ENCODE data around the gene CROCC2. TPM values are rescaled to one million over a fixed set of nuclear protein-coding genes. Genes with fewer than 3 reads are reported as not detected.

Gene CROCC2
- total and polyA plus RNA-seq, 4 donors = 1.3 to 17.4 (median 4.4) TPM

DNA sequence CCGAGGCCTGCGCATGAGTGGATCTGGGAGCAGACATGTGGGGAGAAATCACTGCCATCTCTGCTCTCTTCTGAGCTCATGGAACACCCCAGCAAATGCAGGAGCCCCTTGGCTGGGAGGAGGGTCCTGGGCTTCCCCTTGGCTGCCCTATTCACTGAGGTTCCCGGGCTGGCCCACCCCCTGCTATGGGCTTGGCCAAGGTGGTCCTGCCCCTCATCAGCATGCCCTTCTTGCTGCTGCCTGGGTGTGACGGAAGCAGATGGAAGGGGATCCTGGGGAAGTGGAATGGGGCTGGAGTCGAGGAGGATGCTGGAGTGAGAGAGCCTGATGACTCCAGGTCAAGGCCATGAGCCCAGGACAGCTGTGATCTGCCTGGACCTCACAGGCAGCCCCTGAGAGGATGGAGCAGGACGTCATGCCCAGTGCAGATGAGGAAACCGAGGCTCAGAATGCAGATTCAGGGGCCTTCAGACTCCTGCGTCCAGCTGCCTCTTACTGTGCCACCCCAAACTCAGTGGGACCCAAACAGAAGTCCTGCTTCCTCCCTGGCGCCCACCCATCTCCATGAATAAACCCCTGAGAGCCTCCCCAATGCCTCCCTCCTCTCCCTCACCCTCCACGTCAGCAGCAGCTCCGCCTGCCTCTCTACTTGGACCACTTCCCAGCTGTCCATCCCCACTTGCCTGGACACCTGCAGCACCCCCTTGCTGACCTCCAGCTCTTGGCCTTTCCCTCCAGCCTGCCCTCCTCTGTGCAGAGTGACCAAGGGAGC lies 96.3 kb downstream of the CROCC2 start:
- Histone ChIP-seq H3K27me3 (ENCODE audit: control insufficient read depth in 3 of 3, insufficient read depth in 3 of 3, low read length in 2 of 3) (no peaks in the 10 kb centered on the region), H3K36me3 (ENCODE audit: control insufficient read depth in 4 of 4, insufficient read depth in 4 of 4, low read length in 4 of 4) (peaks cover 0 to 40% (median 18%) of the 10 kb centered on the region in 4 donors), H3K27ac (ENCODE audit: low read depth in 1 of 2, low read length in 1 of 2) (no peak overlapping the region), H3K4me1 (ENCODE audit: control insufficient read depth in 5 of 5, insufficient read depth in 5 of 5, low read length in 5 of 5) (peaks cover 0 to 33% (median 27%) of the 10 kb centered on the region in 5 donors), H3K9me3 (ENCODE audit: control insufficient read depth in 4 of 4, insufficient read depth in 3 of 4, low read length in 3 of 4) (peaks cover 2 to 23% (median 10%) of the 10 kb centered on the region in 4 donors), H3K9ac (ENCODE audit: insufficient read depth in 1 of 2, low read length in 2 of 2) (no peak overlapping the region), H3K4me3 (no peak overlapping the region)
- DNase-seq (peak in 1 of 3 donors; percentile 10), ATAC-seq (ENCODE audit: insufficient read depth, low FRiP score) (no peak)
- TF ChIP-seq, protein P1, sequence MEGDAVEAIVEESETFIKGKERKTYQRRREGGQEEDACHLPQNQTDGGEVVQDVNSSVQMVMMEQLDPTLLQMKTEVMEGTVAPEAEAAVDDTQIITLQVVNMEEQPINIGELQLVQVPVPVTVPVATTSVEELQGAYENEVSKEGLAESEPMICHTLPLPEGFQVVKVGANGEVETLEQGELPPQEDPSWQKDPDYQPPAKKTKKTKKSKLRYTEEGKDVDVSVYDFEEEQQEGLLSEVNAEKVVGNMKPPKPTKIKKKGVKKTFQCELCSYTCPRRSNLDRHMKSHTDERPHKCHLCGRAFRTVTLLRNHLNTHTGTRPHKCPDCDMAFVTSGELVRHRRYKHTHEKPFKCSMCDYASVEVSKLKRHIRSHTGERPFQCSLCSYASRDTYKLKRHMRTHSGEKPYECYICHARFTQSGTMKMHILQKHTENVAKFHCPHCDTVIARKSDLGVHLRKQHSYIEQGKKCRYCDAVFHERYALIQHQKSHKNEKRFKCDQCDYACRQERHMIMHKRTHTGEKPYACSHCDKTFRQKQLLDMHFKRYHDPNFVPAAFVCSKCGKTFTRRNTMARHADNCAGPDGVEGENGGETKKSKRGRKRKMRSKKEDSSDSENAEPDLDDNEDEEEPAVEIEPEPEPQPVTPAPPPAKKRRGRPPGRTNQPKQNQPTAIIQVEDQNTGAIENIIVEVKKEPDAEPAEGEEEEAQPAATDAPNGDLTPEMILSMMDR (IDR thresholded peaks at IDR 0.05; ENCODE audit: control extremely low read depth, extremely low read depth) = no peak
- 85 to 88% methylated on average over 11 of the region's 11 CpGs for WGBS, 2 donors

DNA sequence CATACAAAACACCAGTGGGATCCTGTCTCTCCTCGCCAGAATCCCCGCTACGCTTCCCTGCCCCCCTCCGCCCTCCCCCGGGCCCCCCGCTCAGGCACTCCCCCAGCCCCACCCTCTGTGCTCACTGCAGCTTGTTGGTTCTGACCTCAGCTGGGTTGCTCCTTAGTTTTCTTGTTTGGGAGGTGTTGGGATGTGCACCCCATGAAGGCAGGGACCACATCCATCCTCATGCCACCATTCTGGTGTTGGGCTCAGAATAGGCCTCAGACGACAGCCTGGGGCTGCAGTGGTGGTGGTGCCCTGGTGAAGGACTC lies 96.9 kb downstream of the CROCC2 start:
- DNase-seq = peak in 1 of 3 donors; percentile 10
- WGBS, 2 donors = 93 to 98% methylated on average over 7 of the region's 7 CpGs
- H3K9ac ChIP-seq (ENCODE audit: insufficient read depth in 1 of 2, low read length in 2 of 2) = no peak overlapping the region

DNA sequence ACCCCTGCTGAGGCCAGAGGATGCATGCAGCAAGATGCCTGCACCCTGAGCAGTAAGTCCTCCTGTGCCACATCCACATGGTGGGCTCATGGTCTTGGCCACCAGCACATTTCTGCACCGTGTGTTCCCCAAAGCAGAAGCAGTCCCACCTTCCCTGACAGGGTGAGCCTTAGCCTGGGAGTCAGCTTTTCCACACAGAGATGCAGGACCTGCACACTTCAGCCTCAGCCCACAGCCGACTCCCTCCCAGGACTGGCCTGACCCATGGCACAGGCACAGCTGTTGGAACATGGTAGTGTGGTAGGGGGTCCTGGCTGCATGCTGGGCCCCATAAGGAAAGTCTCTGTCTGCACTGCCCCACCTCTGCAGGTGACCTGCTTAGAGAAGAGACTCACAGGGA lies 97.2 kb downstream of the CROCC2 start:
- 99 to 100% methylated on average over 2 of the region's 2 CpGs for whole genome bisulfite sequencing, 2 donors
- Histone ChIP-seq H3K9ac (ENCODE audit: insufficient read depth in 1 of 2, low read length in 2 of 2) (no peak overlapping the region), H3K27ac (ENCODE audit: low read depth in 1 of 2, low read length in 1 of 2) (no peak overlapping the region), H3K4me3 (no peak overlapping the region), H3K36me3 (ENCODE audit: control insufficient read depth in 4 of 4, insufficient read depth in 4 of 4, low read length in 4 of 4) (peaks cover 0 to 40% (median 18%) of the 10 kb centered on the region in 4 donors), H3K4me1 (ENCODE audit: control insufficient read depth in 5 of 5, insufficient read depth in 5 of 5, low read length in 5 of 5) (peaks cover 0 to 27% (median 21%) of the 10 kb centered on the region in 5 donors), H3K9me3 (ENCODE audit: control insufficient read depth in 4 of 4, insufficient read depth in 3 of 4, low read length in 3 of 4) (peaks cover 2 to 23% (median 10%) of the 10 kb centered on the region in 4 donors), H3K27me3 (ENCODE audit: control insufficient read depth in 3 of 3, insufficient read depth in 3 of 3, low read length in 2 of 3) (no peaks in the 10 kb centered on the region)
- DNase-seq (no peak), ATAC-seq (ENCODE audit: insufficient read depth, low FRiP score) (no peak)
- TF ChIP-seq, protein P1 (IDR thresholded peaks at IDR 0.05; ENCODE audit: control extremely low read depth, extremely low read depth) = no peak

More for the DNA sequence above, 96.9 kb downstream of the CROCC2 start:
- Histone ChIP-seq H3K9me3 (ENCODE audit: control insufficient read depth in 4 of 4, insufficient read depth in 3 of 4, low read length in 3 of 4) (peaks cover 2 to 23% (median 10%) of the 10 kb centered on the region in 4 donors), H3K27ac (ENCODE audit: low read depth in 1 of 2, low read length in 1 of 2) (no peak overlapping the region), H3K4me3 (no peak overlapping the region), H3K27me3 (ENCODE audit: control insufficient read depth in 3 of 3, insufficient read depth in 3 of 3, low read length in 2 of 3) (no peaks in the 10 kb centered on the region), H3K4me1 (ENCODE audit: control insufficient read depth in 5 of 5, insufficient read depth in 5 of 5, low read length in 5 of 5) (peaks cover 0 to 27% (median 23%) of the 10 kb centered on the region in 5 donors), H3K36me3 (ENCODE audit: control insufficient read depth in 4 of 4, insufficient read depth in 4 of 4, low read length in 4 of 4) (peaks cover 0 to 40% (median 18%) of the 10 kb centered on the region in 4 donors)
- ATAC-seq (ENCODE audit: insufficient read depth, low FRiP score) = no peak
- TF ChIP-seq, protein P1 (IDR thresholded peaks at IDR 0.05; ENCODE audit: control extremely low read depth, extremely low read depth) = no peak

Measured in lung (tissue), 12 donors.